ENCODE data around the gene NPEPL1.

- TF ChIP-seq, protein P1, sequence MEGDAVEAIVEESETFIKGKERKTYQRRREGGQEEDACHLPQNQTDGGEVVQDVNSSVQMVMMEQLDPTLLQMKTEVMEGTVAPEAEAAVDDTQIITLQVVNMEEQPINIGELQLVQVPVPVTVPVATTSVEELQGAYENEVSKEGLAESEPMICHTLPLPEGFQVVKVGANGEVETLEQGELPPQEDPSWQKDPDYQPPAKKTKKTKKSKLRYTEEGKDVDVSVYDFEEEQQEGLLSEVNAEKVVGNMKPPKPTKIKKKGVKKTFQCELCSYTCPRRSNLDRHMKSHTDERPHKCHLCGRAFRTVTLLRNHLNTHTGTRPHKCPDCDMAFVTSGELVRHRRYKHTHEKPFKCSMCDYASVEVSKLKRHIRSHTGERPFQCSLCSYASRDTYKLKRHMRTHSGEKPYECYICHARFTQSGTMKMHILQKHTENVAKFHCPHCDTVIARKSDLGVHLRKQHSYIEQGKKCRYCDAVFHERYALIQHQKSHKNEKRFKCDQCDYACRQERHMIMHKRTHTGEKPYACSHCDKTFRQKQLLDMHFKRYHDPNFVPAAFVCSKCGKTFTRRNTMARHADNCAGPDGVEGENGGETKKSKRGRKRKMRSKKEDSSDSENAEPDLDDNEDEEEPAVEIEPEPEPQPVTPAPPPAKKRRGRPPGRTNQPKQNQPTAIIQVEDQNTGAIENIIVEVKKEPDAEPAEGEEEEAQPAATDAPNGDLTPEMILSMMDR (IDR thresholded peaks at IDR 0.05): no peak
- no peak for TF ChIP-seq POLR2A (IDR thresholded peaks at IDR 0.05)
These were observed 63.8 kb downstream of the NPEPL1 start for GRCh38 chr20:58756450-58756775.
